ENCODE measurements around the gene SERPINE1.

The SERPINE1 gene

DNA sequence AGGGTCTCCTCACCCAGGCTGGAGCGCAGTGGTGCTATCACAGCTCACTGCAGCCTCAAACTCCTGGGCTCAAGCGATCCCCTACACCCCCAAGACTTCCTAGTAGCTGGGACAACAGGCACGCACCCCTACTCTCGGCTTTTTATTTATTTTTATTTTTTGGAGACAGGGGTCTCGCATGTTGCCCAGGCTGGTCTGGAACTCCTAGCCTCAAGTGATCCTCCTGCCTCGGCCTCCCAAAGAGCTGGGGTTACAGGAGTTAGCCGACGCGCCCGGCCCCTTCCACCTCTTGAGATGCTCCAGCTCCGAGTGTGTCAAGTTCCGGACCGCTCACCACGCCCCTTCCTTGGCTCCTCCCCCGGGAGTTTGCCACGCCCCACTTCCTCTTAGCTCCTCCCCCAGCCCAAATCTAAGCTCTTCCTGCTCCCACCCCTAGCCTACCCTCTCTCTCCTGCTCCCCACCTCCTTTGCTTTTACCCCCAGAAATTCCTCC lies 46.9 kb downstream of the SERPINE1 start:
- DNase-seq (ENCODE audit: low spot score), result no peak
- Histone ChIP-seq H3K4me3 (ENCODE audit: low read length in 2 of 2) (no peak overlapping the region), H2BK120ac (ENCODE audit: low read depth, low read length) (no peak overlapping the region), H3K27ac (replicated peaks; ENCODE audit: low read length) (no peak overlapping the region), H3K9ac (ENCODE audit: low read depth, low read length, poor library complexity) (no peak overlapping the region), H2AK5ac (ENCODE audit: low read depth, low read length) (peak overlapping the region; percentile 91), H3K18ac (ENCODE audit: low read length) (no peak overlapping the region), H3K27me3 (ENCODE audit: control insufficient read depth in 3 of 3, insufficient read depth in 3 of 3, low read depth in 1 of 3, low read length in 3 of 3) (peaks cover 55 to 88% (median 85%) of the 10 kb centered on the region in 3 experiments), H3K79me1 (ENCODE audit: low read depth, low read length) (no peaks in the 10 kb centered on the region), H2BK15ac (ENCODE audit: low read length) (no peak overlapping the region), H3K9me3 (replicated peaks in 1 of 2; ENCODE audit: control insufficient read depth in 2 of 2, insufficient read depth in 1 of 2, low read depth in 1 of 2, low read length in 2 of 2) (peaks cover 3 to 5% of the 10 kb centered on the region in 2 donors), H3K36me3 (replicated peaks in 1 of 2; ENCODE audit: control insufficient read depth in 2 of 2, insufficient read depth in 2 of 2, low read length in 2 of 2) (no peaks in the 10 kb centered on the region), H2AFZ (ENCODE audit: low read length) (no peak overlapping the region), H3K14ac (ENCODE audit: low read length) (no peak overlapping the region), H3K4me2 (ENCODE audit: insufficient read depth, low read length, poor library complexity, severe bottlenecking) (peak overlapping the region; percentile 43), H2BK12ac (ENCODE audit: low read length) (no peak overlapping the region), H3K4ac (ENCODE audit: low read length) (no peak overlapping the region), H2BK5ac (ENCODE audit: low read length) (peak overlapping the region; percentile 70), H3K4me1 (ENCODE audit: control insufficient read depth in 2 of 2, insufficient read depth in 1 of 2, low read depth in 1 of 2, low read length in 2 of 2) (peaks cover 35 to 42% of the 10 kb centered on the region in 2 donors), H4K8ac (ENCODE audit: low read depth, low read length) (no peak overlapping the region), H3K23ac (ENCODE audit: low read depth, low read length, poor library complexity) (peak overlapping the region; percentile 44), H4K91ac (ENCODE audit: low read depth, low read length, poor library complexity) (no peak overlapping the region)
- no CpG with 5 or more reads among the region's 16 CpGs for WGBS, 2 donors (ENCODE audit: extremely low coverage in 2 of 2, insufficient read length in 2 of 2, insufficient replicate concordance in 1 of 2)

- Histone ChIP-seq H3K4me2 (ENCODE audit: insufficient read depth, low read length, poor library complexity, severe bottlenecking) (peak overlapping the region; percentile 60), H3K4me1 (ENCODE audit: control insufficient read depth in 2 of 2, insufficient read depth in 1 of 2, low read depth in 1 of 2, low read length in 2 of 2) (peaks cover 30 to 36% of the 10 kb centered on the region in 2 donors), H3K36me3 (replicated peaks in 1 of 2; ENCODE audit: control insufficient read depth in 2 of 2, insufficient read depth in 2 of 2, low read length in 2 of 2) (no peaks in the 10 kb centered on the region), H2AK5ac (ENCODE audit: low read depth, low read length) (peak overlapping the region; percentile 91), H3K27ac (replicated peaks; ENCODE audit: low read length) (no peak overlapping the region), H3K9me3 (replicated peaks in 1 of 2; ENCODE audit: control insufficient read depth in 2 of 2, insufficient read depth in 1 of 2, low read depth in 1 of 2, low read length in 2 of 2) (peaks cover 3 to 5% of the 10 kb centered on the region in 2 donors), H3K9ac (ENCODE audit: low read depth, low read length, poor library complexity) (no peak overlapping the region), H2BK120ac (ENCODE audit: low read depth, low read length) (no peak overlapping the region), H3K4me3 (ENCODE audit: low read length in 2 of 2) (no peak overlapping the region), H4K8ac (ENCODE audit: low read depth, low read length) (no peak overlapping the region), H4K91ac (ENCODE audit: low read depth, low read length, poor library complexity) (no peak overlapping the region), H2BK5ac (ENCODE audit: low read length) (no peak overlapping the region), H2BK15ac (ENCODE audit: low read length) (peak overlapping the region; percentile 93), H3K14ac (ENCODE audit: low read length) (peak overlapping the region; percentile 21), H3K23ac (ENCODE audit: low read depth, low read length, poor library complexity) (peak overlapping the region; percentile 44), H3K18ac (ENCODE audit: low read length) (peak overlapping the region; percentile 59), H3K4ac (ENCODE audit: low read length) (no peak overlapping the region), H2AFZ (ENCODE audit: low read length) (no peak overlapping the region), H2BK12ac (ENCODE audit: low read length) (peak overlapping the region; percentile 63), H3K27me3 (ENCODE audit: control insufficient read depth in 3 of 3, insufficient read depth in 3 of 3, low read depth in 1 of 3, low read length in 3 of 3) (peaks cover 51 to 82% (median 81%) of the 10 kb centered on the region in 3 experiments), H3K79me1 (ENCODE audit: low read depth, low read length) (no peaks in the 10 kb centered on the region)
- no CpG with 5 or more reads among the region's 28 CpGs for WGBS, 2 donors (ENCODE audit: extremely low coverage in 2 of 2, insufficient read length in 2 of 2, insufficient replicate concordance in 1 of 2)
- DNase-seq (ENCODE audit: low spot score), result no peak
These were observed 47.5 kb downstream of the SERPINE1 start for GRCh38 chr7:101174322-101174854.

DNA sequence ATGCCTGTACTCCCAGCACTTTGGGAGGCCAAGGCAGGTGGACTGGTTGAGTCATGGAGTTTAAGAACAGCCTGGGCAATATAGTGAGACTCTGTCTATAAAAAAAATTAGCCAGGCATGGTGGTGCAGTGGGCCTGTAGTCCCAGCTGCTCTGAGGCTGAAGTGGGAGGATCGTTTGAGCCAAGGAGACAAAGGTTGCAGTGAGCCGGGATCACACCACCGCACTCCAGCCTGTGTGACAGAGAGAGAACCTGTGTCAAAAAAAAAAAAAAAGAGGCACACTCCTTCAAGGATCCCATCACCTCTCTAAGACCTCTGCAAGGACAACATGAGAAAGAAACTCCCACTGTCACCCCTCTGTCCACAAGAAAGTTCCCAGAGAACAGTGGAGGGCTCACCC lies 48.8 kb downstream of the SERPINE1 start:
- Histone ChIP-seq H3K4me2 (ENCODE audit: insufficient read depth, low read length, poor library complexity, severe bottlenecking) (no peak overlapping the region), H3K23ac (ENCODE audit: low read depth, low read length, poor library complexity) (no peak overlapping the region), H3K27me3 (ENCODE audit: control insufficient read depth in 3 of 3, insufficient read depth in 3 of 3, low read depth in 1 of 3, low read length in 3 of 3) (peaks cover 46 to 82% (median 80%) of the 10 kb centered on the region in 3 experiments), H2BK120ac (ENCODE audit: low read depth, low read length) (no peak overlapping the region), H2BK5ac (ENCODE audit: low read length) (no peak overlapping the region), H2AK5ac (ENCODE audit: low read depth, low read length) (no peak overlapping the region), H3K4me3 (ENCODE audit: low read length in 2 of 2) (no peak overlapping the region), H3K36me3 (replicated peaks in 1 of 2; ENCODE audit: control insufficient read depth in 2 of 2, insufficient read depth in 2 of 2, low read length in 2 of 2) (no peaks in the 10 kb centered on the region), H4K8ac (ENCODE audit: low read depth, low read length) (no peak overlapping the region), H2AFZ (ENCODE audit: low read length) (no peak overlapping the region), H3K79me1 (ENCODE audit: low read depth, low read length) (no peaks in the 10 kb centered on the region), H3K9me3 (replicated peaks in 1 of 2; ENCODE audit: control insufficient read depth in 2 of 2, insufficient read depth in 1 of 2, low read depth in 1 of 2, low read length in 2 of 2) (peaks cover 3 to 5% of the 10 kb centered on the region in 2 donors), H3K4ac (ENCODE audit: low read length) (no peak overlapping the region), H3K14ac (ENCODE audit: low read length) (no peak overlapping the region), H3K18ac (ENCODE audit: low read length) (no peak overlapping the region), H3K27ac (replicated peaks; ENCODE audit: low read length) (no peak overlapping the region), H2BK15ac (ENCODE audit: low read length) (no peak overlapping the region), H3K9ac (ENCODE audit: low read depth, low read length, poor library complexity) (no peak overlapping the region), H4K91ac (ENCODE audit: low read depth, low read length, poor library complexity) (no peak overlapping the region), H2BK12ac (ENCODE audit: low read length) (no peak overlapping the region), H3K4me1 (ENCODE audit: control insufficient read depth in 2 of 2, insufficient read depth in 1 of 2, low read depth in 1 of 2, low read length in 2 of 2) (peaks cover 24 to 26% of the 10 kb centered on the region in 2 donors)
- no CpG with 5 or more reads among the region's 3 CpGs for WGBS, 2 donors (ENCODE audit: extremely low coverage in 2 of 2, insufficient read length in 2 of 2, insufficient replicate concordance in 1 of 2)
- no peak for DNase-seq (ENCODE audit: low spot score)

- no peak overlapping the region for H2BK12ac ChIP-seq (ENCODE audit: low read length)
- no peak overlapping the region for H3K4me2 ChIP-seq (ENCODE audit: insufficient read depth, low read length, poor library complexity, severe bottlenecking)
- H3K18ac ChIP-seq (ENCODE audit: low read length), result peak overlapping the region; percentile 44
- H3K36me3 ChIP-seq (replicated peaks in 1 of 2; ENCODE audit: control insufficient read depth in 2 of 2, insufficient read depth in 2 of 2, low read length in 2 of 2), result no peaks in the 10 kb centered on the region
- H3K9me3 ChIP-seq (replicated peaks in 1 of 2; ENCODE audit: control insufficient read depth in 2 of 2, insufficient read depth in 1 of 2, low read depth in 1 of 2, low read length in 2 of 2), result peaks cover 3 to 6% of the 10 kb centered on the region in 2 donors
- no peak overlapping the region for H2BK120ac ChIP-seq (ENCODE audit: low read depth, low read length)
- no peak overlapping the region for H4K91ac ChIP-seq (ENCODE audit: low read depth, low read length, poor library complexity)
- no peak overlapping the region for H2AFZ ChIP-seq (ENCODE audit: low read length)
- H4K8ac ChIP-seq (ENCODE audit: low read depth, low read length), result no peak overlapping the region
- H2BK15ac ChIP-seq (ENCODE audit: low read length), result peak overlapping the region; percentile 93
- no peaks in the 10 kb centered on the region for H3K79me1 ChIP-seq (ENCODE audit: low read depth, low read length)
- WGBS, 2 donors (ENCODE audit: extremely low coverage in 2 of 2, insufficient read length in 2 of 2, insufficient replicate concordance in 1 of 2), result no CpG with 5 or more reads among the region's 2 CpGs
- no peak overlapping the region for H3K23ac ChIP-seq (ENCODE audit: low read depth, low read length, poor library complexity)
- H3K27ac ChIP-seq (replicated peaks; ENCODE audit: low read length), result no peak overlapping the region
- H3K27me3 ChIP-seq (ENCODE audit: control insufficient read depth in 3 of 3, insufficient read depth in 3 of 3, low read depth in 1 of 3, low read length in 3 of 3), result peaks cover 29 to 65% (median 64%) of the 10 kb centered on the region in 3 experiments
- no peak overlapping the region for H3K4me3 ChIP-seq (ENCODE audit: low read length in 2 of 2)
- no peak overlapping the region for H3K4ac ChIP-seq (ENCODE audit: low read length)
- DNase-seq (ENCODE audit: low spot score), result no peak
- H2BK5ac ChIP-seq (ENCODE audit: low read length), result no peak overlapping the region
- H3K4me1 ChIP-seq (ENCODE audit: control insufficient read depth in 2 of 2, insufficient read depth in 1 of 2, low read depth in 1 of 2, low read length in 2 of 2), result peaks cover 8 to 17% of the 10 kb centered on the region in 2 donors
- H3K9ac ChIP-seq (ENCODE audit: low read depth, low read length, poor library complexity), result no peak overlapping the region
- peak overlapping the region; percentile 91 for H2AK5ac ChIP-seq (ENCODE audit: low read depth, low read length)
- no peak overlapping the region for H3K14ac ChIP-seq (ENCODE audit: low read length)
These were observed 50.7 kb downstream of the SERPINE1 start for GRCh38 chr7:101177644-101178043.

Data from neuronal stem cell (in vitro differentiated cells).